ENCODE data around the gene AUH. TPM values are rescaled to one million over a fixed set of nuclear protein-coding genes. Genes with fewer than 3 reads are reported as not detected.

The AUH gene
- total and polyA plus RNA-seq, 9 of the 15 experiments (the other 6 are each of a cell fraction or from before 2014, with no cell fraction given), result 3.4 to 29.0 (median 10.1) TPM

DNA sequence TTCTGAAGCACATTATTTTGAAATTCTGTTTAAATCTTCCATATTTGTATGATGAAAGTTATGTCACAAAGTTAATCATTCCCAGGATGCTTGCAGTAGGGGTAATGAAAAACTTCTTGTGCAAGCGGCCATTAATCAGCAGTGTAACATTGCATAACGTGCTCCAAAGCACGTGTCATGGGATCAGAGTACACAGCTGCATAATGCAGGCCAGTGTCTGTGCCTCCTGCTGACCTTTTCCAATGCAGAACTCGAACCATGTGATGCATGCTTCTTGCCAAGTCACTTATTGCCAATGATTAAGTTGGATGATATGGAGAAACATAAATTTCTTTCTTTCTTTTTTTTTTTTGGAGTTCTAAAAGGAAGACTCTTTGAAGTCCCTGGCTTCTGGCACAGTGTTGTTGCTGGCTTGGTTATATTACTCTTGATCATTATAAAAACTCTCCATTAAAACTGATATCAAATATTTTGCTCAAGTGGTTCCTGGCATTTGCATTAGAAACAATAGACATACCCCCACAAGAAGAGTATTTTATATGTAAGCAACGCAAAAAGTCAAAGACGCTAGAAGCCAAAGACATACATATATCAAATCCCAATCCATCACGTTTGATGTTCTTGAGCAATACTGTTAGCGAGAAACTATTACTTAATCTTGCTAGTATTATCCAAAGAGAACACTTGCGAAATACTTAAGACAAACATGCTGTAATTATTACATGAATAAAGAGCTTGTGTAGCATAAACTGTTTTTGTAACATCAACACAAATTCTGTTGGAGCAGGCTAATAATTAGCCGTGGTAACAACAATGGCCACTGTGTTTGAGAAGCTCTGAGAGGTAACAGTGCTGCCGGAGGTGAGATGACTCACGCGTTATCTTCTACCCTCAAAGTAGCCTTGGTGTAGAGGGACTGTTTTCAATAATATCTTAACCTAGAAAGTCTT lies 164.2 kb downstream of the AUH start (continued):
- no peak for TF ChIP-seq HNRNPLL (IDR thresholded peaks at IDR 0.05; ENCODE audit: low read depth, low read length, poor library complexity, severe bottlenecking)
- no peak for TF ChIP-seq ZNF133 (CRISPR knock-in tag; IDR thresholded peaks at IDR 0.05)
- no peak; the same call in 1 of the 2 replicates for TF ChIP-seq STAT5A (IDR thresholded peaks at IDR 0.05; ENCODE audit: borderline replicate concordance, low read length)
- TF ChIP-seq ZNF175 (CRISPR knock-in tag; IDR thresholded peaks at IDR 0.05; ENCODE audit: low read depth), result no peak
- no peak for TF ChIP-seq NFIX (CRISPR knock-in tag; IDR thresholded peaks at IDR 0.05; ENCODE audit: low read depth)
- TF ChIP-seq DNMT1 (IDR thresholded peaks at IDR 0.05), result no peak
- TF ChIP-seq ZNF589 (CRISPR knock-in tag; IDR thresholded peaks at IDR 0.05; ENCODE audit: low read depth), result 0 out of 2 replicates have a peak, but pooled peaks have one; percentile 22
- TF ChIP-seq MYC (IDR thresholded peaks at IDR 0.05; ENCODE audit: low read depth, low read length), result peak; percentile 97
- TF ChIP-seq MYC (CRISPR knock-in tag; IDR thresholded peaks at IDR 0.05; ENCODE audit: borderline replicate concordance, low read depth), result no peak
- TF ChIP-seq SMC3 (conservative IDR thresholded peaks at IDR 0.05; ENCODE audit: insufficient read depth, low read depth, low read length), result no peak
- TF ChIP-seq, protein P1, sequence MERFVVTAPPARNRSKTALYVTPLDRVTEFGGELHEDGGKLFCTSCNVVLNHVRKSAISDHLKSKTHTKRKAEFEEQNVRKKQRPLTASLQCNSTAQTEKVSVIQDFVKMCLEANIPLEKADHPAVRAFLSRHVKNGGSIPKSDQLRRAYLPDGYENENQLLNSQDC (CRISPR knock-in tag; IDR thresholded peaks at IDR 0.05), result no peak
- TF ChIP-seq SIN3B (IDR thresholded peaks at IDR 0.05; ENCODE audit: low read depth), result no peak
- TF ChIP-seq XRCC3 (IDR thresholded peaks at IDR 0.05), result no peak
- no peak for TF ChIP-seq ZSCAN29 (IDR thresholded peaks at IDR 0.05)
- TF ChIP-seq, protein P2, sequence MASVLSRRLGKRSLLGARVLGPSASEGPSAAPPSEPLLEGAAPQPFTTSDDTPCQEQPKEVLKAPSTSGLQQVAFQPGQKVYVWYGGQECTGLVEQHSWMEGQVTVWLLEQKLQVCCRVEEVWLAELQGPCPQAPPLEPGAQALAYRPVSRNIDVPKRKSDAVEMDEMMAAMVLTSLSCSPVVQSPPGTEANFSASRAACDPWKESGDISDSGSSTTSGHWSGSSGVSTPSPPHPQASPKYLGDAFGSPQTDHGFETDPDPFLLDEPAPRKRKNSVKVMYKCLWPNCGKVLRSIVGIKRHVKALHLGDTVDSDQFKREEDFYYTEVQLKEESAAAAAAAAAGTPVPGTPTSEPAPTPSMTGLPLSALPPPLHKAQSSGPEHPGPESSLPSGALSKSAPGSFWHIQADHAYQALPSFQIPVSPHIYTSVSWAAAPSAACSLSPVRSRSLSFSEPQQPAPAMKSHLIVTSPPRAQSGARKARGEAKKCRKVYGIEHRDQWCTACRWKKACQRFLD (CRISPR knock-in tag; IDR thresholded peaks at IDR 0.05), result 0 out of 2 replicates have a peak, but pooled peaks have one; percentile 47
- TF ChIP-seq RFX1 (IDR thresholded peaks at IDR 0.05), result no peak
- no peak for TF ChIP-seq ZZZ3 (IDR thresholded peaks at IDR 0.05)
- TF ChIP-seq PHF8 (IDR thresholded peaks at IDR 0.05; ENCODE audit: borderline replicate concordance, low read length), result no peak
- no peak for TF ChIP-seq SAFB (IDR thresholded peaks at IDR 0.05; ENCODE audit: borderline replicate concordance, low read depth, low read length)
- no peak for TF ChIP-seq HEY1 (CRISPR knock-in tag; IDR thresholded peaks at IDR 0.05; ENCODE audit: borderline replicate concordance)
- no peak for TF ChIP-seq ADNP (tag; IDR thresholded peaks at IDR 0.05)
- TF ChIP-seq NFYB (IDR thresholded peaks at IDR 0.05; ENCODE audit: extremely low read depth, insufficient read length), result no peak
- TF ChIP-seq, protein P3, sequence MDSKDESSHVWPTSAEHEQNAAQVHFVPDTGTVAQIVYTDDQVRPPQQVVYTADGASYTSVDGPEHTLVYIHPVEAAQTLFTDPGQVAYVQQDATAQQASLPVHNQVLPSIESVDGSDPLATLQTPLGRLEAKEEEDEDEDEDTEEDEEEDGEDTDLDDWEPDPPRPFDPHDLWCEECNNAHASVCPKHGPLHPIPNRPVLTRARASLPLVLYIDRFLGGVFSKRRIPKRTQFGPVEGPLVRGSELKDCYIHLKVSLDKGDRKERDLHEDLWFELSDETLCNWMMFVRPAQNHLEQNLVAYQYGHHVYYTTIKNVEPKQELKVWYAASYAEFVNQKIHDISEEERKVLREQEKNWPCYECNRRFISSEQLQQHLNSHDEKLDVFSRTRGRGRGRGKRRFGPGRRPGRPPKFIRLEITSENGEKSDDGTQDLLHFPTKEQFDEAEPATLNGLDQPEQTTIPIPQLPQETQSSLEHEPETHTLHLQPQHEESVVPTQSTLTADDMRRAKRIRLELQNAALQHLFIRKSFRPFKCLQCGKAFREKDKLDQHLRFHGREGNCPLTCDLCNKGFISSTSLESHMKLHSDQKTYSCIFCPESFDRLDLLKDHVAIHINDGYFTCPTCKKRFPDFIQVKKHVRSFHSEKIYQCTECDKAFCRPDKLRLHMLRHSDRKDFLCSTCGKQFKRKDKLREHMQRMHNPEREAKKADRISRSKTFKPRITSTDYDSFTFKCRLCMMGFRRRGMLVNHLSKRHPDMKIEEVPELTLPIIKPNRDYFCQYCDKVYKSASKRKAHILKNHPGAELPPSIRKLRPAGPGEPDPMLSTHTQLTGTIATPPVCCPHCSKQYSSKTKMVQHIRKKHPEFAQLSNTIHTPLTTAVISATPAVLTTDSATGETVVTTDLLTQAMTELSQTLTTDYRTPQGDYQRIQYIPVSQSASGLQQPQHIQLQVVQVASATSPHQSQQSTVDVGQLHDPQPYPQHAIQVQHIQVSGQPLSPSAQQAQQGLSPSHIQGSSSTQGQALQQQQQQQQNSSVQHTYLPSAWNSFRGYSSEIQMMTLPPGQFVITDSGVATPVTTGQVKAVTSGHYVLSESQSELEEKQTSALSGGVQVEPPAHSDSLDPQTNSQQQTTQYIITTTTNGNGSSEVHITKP (IDR thresholded peaks at IDR 0.05; ENCODE audit: partially characterized antibody), result no peak

All from K562 (cell line).